Naive thymus-derived CD4-positive, alpha-beta T cell (primary cell): ENCODE measurements around the gene NMT2. TPM values are rescaled to one million over a fixed set of nuclear protein-coding genes. Genes with fewer than 3 reads are reported as not detected.

ENCODE experiments used
- ATAC-seq: fragments of 150-1000 bp; cut with Tn5 transposase; 2 replicates; pipeline ENCODE4 v1.10.0; 2021; ENCODE audit warnings: mild to moderate bottlenecking, moderate library complexity
- CTCF ChIA-PET: fragments of 350-600 bp; sonication (Branson Sonifier 250); formaldehyde crosslinking; loops from one replicate; lab custom pipeline; 2021; ENCODE audit warnings: antibody characterized with exemption; lab: Charles Lee
- POLR2A ChIA-PET: fragments of 350-600 bp; sonication (Branson Sonifier 250); formaldehyde crosslinking; loops from one replicate; lab custom pipeline; 2021; ENCODE audit warnings: antibody characterized with exemption, inconsistent platforms; lab: Charles Lee
- DNase-seq, 9 donors: peaks; one replicate each; pipeline versions ENCODE4 v3.0.0 to v3.0.0-alpha.2; 2020 to 2022; ENCODE audit warnings: mixed read lengths in 1 of 9
- H3K27ac ChIP-seq: one replicate; pipeline ENCODE4 v1.7.0; 2013; ENCODE audit warnings: mild to moderate bottlenecking, low read depth, low read length, moderate library complexity
- H3K27me3 ChIP-seq, 2 donors: one replicate each; pipeline ENCODE4 v1.7.0; 2013; ENCODE audit warnings: low read length in 2 of 2, mild to moderate bottlenecking in 2 of 2, moderate library complexity in 2 of 2; ENCODE audit not compliant: control insufficient read depth in 2 of 2, insufficient read depth in 2 of 2
- H3K36me3 ChIP-seq, 3 experiments: 1 replicate in 2 of 3; 2 replicates in 1 of 3; pipeline ENCODE4 v1.7.0; 2013; ENCODE audit warnings: low read length in 3 of 3, mild to moderate bottlenecking in 3 of 3, moderate library complexity in 1 of 3; ENCODE audit not compliant: insufficient read depth in 3 of 3, control insufficient read depth in 2 of 3
- H3K4me1 ChIP-seq, 2 donors: one replicate each; pipeline ENCODE4 v1.7.0; 2013; ENCODE audit warnings: low read length in 2 of 2, mild to moderate bottlenecking in 2 of 2, moderate library complexity in 1 of 2; ENCODE audit not compliant: control insufficient read depth in 2 of 2, insufficient read depth in 2 of 2
- H3K4me3 ChIP-seq: 2 replicates; pipeline ENCODE4 v1.7.0; 2013; ENCODE audit warnings: mild to moderate bottlenecking, low read length
- H3K9me3 ChIP-seq, 3 experiments: 1 replicate in 2 of 3; 2 replicates in 1 of 3; pipeline ENCODE4 v1.7.0; 2013; ENCODE audit warnings: low read length in 3 of 3; ENCODE audit not compliant: control insufficient read depth in 2 of 3
- H3K27ac Mint-ChIP-seq, 9 donors: one replicate each; pipeline ENCODE4 v1.8.0; 2020 to 2022; ENCODE audit warnings: mixed read lengths in 9 of 9, mild to moderate bottlenecking in 8 of 9, moderate library complexity in 5 of 9, inconsistent platforms in 2 of 9
- H3K27me3 Mint-ChIP-seq, 5 donors: one replicate each; pipeline ENCODE4 v1.8.0; 2021 to 2022; ENCODE audit warnings: mixed read lengths in 5 of 5, mild to moderate bottlenecking in 1 of 5
- H3K36me3 Mint-ChIP-seq, 5 donors: one replicate each; pipeline ENCODE4 v1.8.0; 2020 to 2022; ENCODE audit warnings: mixed read lengths in 5 of 5, mild to moderate bottlenecking in 3 of 5, inconsistent platforms in 1 of 5
- H3K4me1 Mint-ChIP-seq, 7 donors: one replicate each; pipeline ENCODE4 v1.8.0; 2020 to 2022; ENCODE audit warnings: mixed read lengths in 7 of 7, mild to moderate bottlenecking in 3 of 7, inconsistent platforms in 1 of 7
- H3K4me3 Mint-ChIP-seq, 10 donors: one replicate each; pipeline ENCODE4 v1.8.0; 2020 to 2022; ENCODE audit warnings: mild to moderate bottlenecking in 10 of 10, mixed read lengths in 10 of 10, moderate library complexity in 6 of 10, inconsistent platforms in 2 of 10
- H3K9me3 Mint-ChIP-seq, 11 donors: one replicate each; pipeline ENCODE4 v1.8.0; 2020 to 2022; ENCODE audit warnings: mixed read lengths in 11 of 11, mild to moderate bottlenecking in 4 of 11, inconsistent platforms in 1 of 11, moderate library complexity in 1 of 11
- intact Hi-C, 2 donors: fragments of 100-400 bp; cut with micrococcal nuclease; formaldehyde crosslinking; loops; one replicate each; pipeline ENCODE4 v1.15.1; 2023
- polyA plus RNA-seq, 2 donors: library from polyadenylated mRNA; unstranded; fragments of 300-500 nt; fragmentation: Illumina TruSeq; gene quantifications; one replicate each; pipeline ENCODE4 v1.2.3, GENCODE V29; 2021
- total RNA-seq, 6 experiments: library from RNA in 5 of 6; stranded (reverse) in 5 of 6; gene quantifications; 1 replicate in 5 of 6; 2 replicates in 1 of 6; pipeline ENCODE4 v1.2.3 and lab custom pipeline; 2021 to 2026

The NMT2 gene
- total and polyA plus RNA-seq, 7 experiments from 2014 or later: 23.2 to 81.4 (median 43.8) TPM

- DNase-seq (peak; percentile 84 to 97 (median 91)), ATAC-seq (peak; percentile 93)
- H3K4me3 ChIP-seq: peak overlapping the region; percentile 57
- H3K27ac Mint-ChIP-seq: peak overlapping the region; percentile 91 to 95 (median 95)
- H3K4me1 ChIP-seq: peaks cover 41 to 44% of the 10 kb centered on the region in 2 donors
- POLR2A ChIA-PET: interaction anchor here (0.7 to 10.2 kb wide), 12 partner anchors 9 to 331 kb away, joined by 3 to 217 read pairs (median 5); partner anchors contain the start of genes CDNF, HSPA14, MSANTD7 and RPP38
- peaks cover 47 to 72% (median 63%) of the 10 kb centered on the region in 7 donors for H3K4me1 Mint-ChIP-seq
- H3K36me3 Mint-ChIP-seq: peaks cover 0 to 13% (median 0%) of the 10 kb centered on the region in 5 donors
- H3K4me3 Mint-ChIP-seq: peak overlapping the region; percentile 80 to 97 (median 89)
- H3K9me3 ChIP-seq: no peaks in the 10 kb centered on the region
- peak overlapping the region; percentile 66 for H3K27ac ChIP-seq
- H3K27me3 Mint-ChIP-seq: no peaks in the 10 kb centered on the region
- intact Hi-C loops: loop anchor here (1.0 to 2.0 kb wide), 14 partner anchors 16 to 1648 kb away; partner anchors contain the start of genes MEIG1 (in 2 of the 2), RPP38 (in 2 of the 2), SUV39H2 (in 2 of the 2) and ACBD7 (in 1 of the 2)
- H3K27me3 ChIP-seq: no peaks in the 10 kb centered on the region
- H3K9me3 Mint-ChIP-seq: no peaks in the 10 kb centered on the region
- CTCF ChIA-PET: interaction anchor here (0.9 to 3.2 kb wide), 7 partner anchors 12 to 40 kb away, joined by 3 to 15 read pairs (median 3); no protein-coding TSS in a partner anchor
- no peaks in the 10 kb centered on the region for H3K36me3 ChIP-seq
These were observed 477 bp upstream of the NMT2 start for GRCh38 chr10:15168786-15169554.

- H3K27me3 ChIP-seq: no peaks in the 10 kb centered on the region
- ChIA-PET POLR2A (interaction anchor here (0.5 to 10.2 kb wide), 7 partner anchors 19 to 220 kb away, joined by 3 to 217 read pairs (median 5); partner anchors contain the start of gene RPP38), CTCF (interaction anchor here (0.5 to 3.2 kb wide), 10 partner anchors 18 to 114 kb away, joined by 3 to 15 read pairs (median 4); no protein-coding TSS in a partner anchor)
- Mint-ChIP-seq H3K9me3 (no peaks in the 10 kb centered on the region), H3K27me3 (no peaks in the 10 kb centered on the region), H3K27ac (peak overlapping the region; percentile 77 to 92 (median 88)), H3K4me1 (peaks cover 44 to 75% (median 66%) of the 10 kb centered on the region in 7 donors), H3K36me3 (peaks cover 0 to 13% (median 0%) of the 10 kb centered on the region in 5 donors), H3K4me3 (peak overlapping the region; percentile 94 to 99 (median 96))
- no peak for ATAC-seq
- intact Hi-C loops: loop anchor here (1.0 to 2.0 kb wide), 12 partner anchors 26 to 1649 kb away; partner anchors contain the start of genes FAM171A1 (in 2 of the 2), MEIG1 (in 2 of the 2), RPP38 (in 2 of the 2) and ACBD7 (in 1 of the 2)
- H3K4me1 ChIP-seq: peaks cover 38 to 44% of the 10 kb centered on the region in 2 donors
- peak overlapping the region; percentile 88 for H3K4me3 ChIP-seq
- no peaks in the 10 kb centered on the region for H3K36me3 ChIP-seq
- H3K27ac ChIP-seq: peak overlapping the region; percentile 77
- peak in 7 of 9 donors; percentile 26 to 60 (median 40) for DNase-seq
- no peaks in the 10 kb centered on the region for H3K9me3 ChIP-seq
These were observed 842 bp downstream of the NMT2 start for GRCh38 chr10:15167411-15168290.

- H3K4me1 Mint-ChIP-seq: peaks cover 46 to 79% (median 71%) of the 10 kb centered on the region in 7 donors
- Histone ChIP-seq H3K4me3 (no peak overlapping the region), H3K27ac (peak overlapping the region; percentile 3), H3K4me1 (peaks cover 30 to 40% of the 10 kb centered on the region in 2 donors), H3K9me3 (no peaks in the 10 kb centered on the region), H3K36me3 (no peaks in the 10 kb centered on the region), H3K27me3 (no peaks in the 10 kb centered on the region)
- intact Hi-C loops: no loop called here
- peak overlapping the region; percentile 73 to 99 (median 96) for H3K4me3 Mint-ChIP-seq
- ATAC-seq (no peak), DNase-seq (no peak)
- no peaks in the 10 kb centered on the region for H3K9me3 Mint-ChIP-seq
- H3K27ac Mint-ChIP-seq: peak overlapping the region in 7 of 9 donors; percentile 53 to 90 (median 83)
- peaks cover 0 to 13% (median 0%) of the 10 kb centered on the region in 5 donors for H3K36me3 Mint-ChIP-seq
- POLR2A ChIA-PET: interaction anchor here (0.6 to 10.2 kb wide), 7 partner anchors 20 to 207 kb away, joined by 3 to 217 read pairs (median 5); partner anchors contain the start of gene MEIG1
- CTCF ChIA-PET: interaction anchor here (0.6 to 3.2 kb wide), 7 partner anchors 22 to 60 kb away, joined by 3 to 15 read pairs (median 5); no protein-coding TSS in a partner anchor
- H3K27me3 Mint-ChIP-seq: no peaks in the 10 kb centered on the region
These were observed 2.2 kb downstream of the NMT2 start for GRCh38 chr10:15166325-15166724.

- ATAC-seq: no peak
- no peaks in the 10 kb centered on the region for H3K9me3 Mint-ChIP-seq
- H3K4me1 Mint-ChIP-seq: peaks cover 44 to 84% (median 74%) of the 10 kb centered on the region in 7 donors
- Histone ChIP-seq H3K4me3 (no peak overlapping the region), H3K9me3 (no peaks in the 10 kb centered on the region), H3K27ac (no peak overlapping the region), H3K4me1 (peaks cover 13 to 19% of the 10 kb centered on the region in 2 donors), H3K36me3 (no peaks in the 10 kb centered on the region), H3K27me3 (no peaks in the 10 kb centered on the region)
- no peak for DNase-seq
- peak overlapping the region in 4 of 9 donors; percentile 36 to 51 (median 38) for H3K27ac Mint-ChIP-seq
- H3K4me3 Mint-ChIP-seq: peak overlapping the region in 7 of 10 donors; percentile 34 to 74 (median 55)
- POLR2A ChIA-PET: interaction anchor here (0.8 to 1.3 kb wide), 3 partner anchors 13 to 101 kb away, joined by 3 read pairs; no protein-coding TSS in a partner anchor
- CTCF ChIA-PET: interaction anchor here (0.8 to 1.3 kb wide), 2 partner anchors 45 to 46 kb away, joined by 3 to 5 read pairs; no protein-coding TSS in a partner anchor
- no peaks in the 10 kb centered on the region for H3K27me3 Mint-ChIP-seq
- peaks cover 0 to 18% (median 5%) of the 10 kb centered on the region in 5 donors for H3K36me3 Mint-ChIP-seq
- intact Hi-C loops: no loop called here
These were observed 5.2 kb downstream of the NMT2 start for GRCh38 chr10:15163253-15163828.

GRCh38 chr10:15158972-15159371, 9.5 kb downstream of the NMT2 start:
- Histone ChIP-seq H3K4me3 (no peak overlapping the region), H3K27me3 (no peaks in the 10 kb centered on the region), H3K4me1 (peaks cover 0 to 9% of the 10 kb centered on the region in 2 donors), H3K9me3 (no peaks in the 10 kb centered on the region), H3K27ac (no peak overlapping the region), H3K36me3 (peaks cover 0 to 4% (median 0%) of the 10 kb centered on the region in 3 experiments)
- DNase-seq: no peak
- intact Hi-C loops: no loop called here
- peak overlapping the region in 3 of 10 donors; percentile 12 to 24 (median 17) for H3K4me3 Mint-ChIP-seq
- H3K4me1 Mint-ChIP-seq: peaks cover 22 to 92% (median 74%) of the 10 kb centered on the region in 7 donors
- ChIA-PET CTCF (interaction anchor here (0.6 kb wide), 1 partner anchor 1815 kb away, joined by 6 read pairs; no protein-coding TSS in a partner anchor), POLR2A (interaction anchor here (0.8 kb wide), 1 partner anchor 35 kb away, joined by 6 read pairs; no protein-coding TSS in a partner anchor)
- H3K27me3 Mint-ChIP-seq: no peaks in the 10 kb centered on the region
- peaks cover 0 to 27% (median 20%) of the 10 kb centered on the region in 5 donors for H3K36me3 Mint-ChIP-seq
- H3K27ac Mint-ChIP-seq: peak overlapping the region in 3 of 9 donors; percentile 16 to 52 (median 43)
- H3K9me3 Mint-ChIP-seq: no peaks in the 10 kb centered on the region
- ATAC-seq: no peak
